Vagina (tissue), 2 donors: ENCODE results near the gene OXSR1. TPM values are rescaled to one million over a fixed set of nuclear protein-coding genes. Genes with fewer than 3 reads are reported as not detected.
"Not testable (repeated sequence)": the region's sequence is repeated elsewhere in the genome, so short reads cannot be mapped to it uniquely, and the experiment has no call there.

Source experiments
- DNase-seq, 2 donors: peaks; one replicate each; pipeline ENCODE4 v3.0.0-alpha.2; 2017; ENCODE audit errors: extremely low spot score in 2 of 2
- H3K27ac ChIP-seq: fragments of 200-600 bp; sonication (generic); one replicate; pipeline ENCODE4 v1.5.1; 2019
- H3K27me3 ChIP-seq: fragments of 200-600 bp; sonication (generic); one replicate; pipeline ENCODE4 v1.5.1; 2019
- H3K36me3 ChIP-seq, 2 donors: fragments of 200-600 bp; sonication (generic); one replicate each; pipeline ENCODE4 v1.5.1; 2017 to 2019
- H3K4me1 ChIP-seq: fragments of 200-600 bp; sonication (generic); one replicate; pipeline ENCODE4 v1.5.1; 2019
- H3K4me3 ChIP-seq, 2 donors: fragments of 200-600 bp; sonication (generic); 1 replicate in 1 of 2; 2 replicates in 1 of 2; pipeline ENCODE4 v1.5.1; 2016 to 2019
- H3K9me3 ChIP-seq: fragments of 200-600 bp; sonication (generic); one replicate; pipeline ENCODE4 v1.5.1; 2019
- POLR2A ChIP-seq, 2 donors: fragments of 450-650 bp; IDR thresholded peaks; one replicate each; pipeline ENCODE4 v1.6.1; 2017; ENCODE audit warnings: antibody characterized with exemption in 2 of 2, mild to moderate bottlenecking in 2 of 2, moderate library complexity in 2 of 2
- POLR2AphosphoS5 ChIP-seq, 2 donors: sonication (generic); formaldehyde crosslinking; IDR thresholded peaks; one replicate each; pipeline ENCODE4 v1.9.0; 2017; ENCODE audit warnings: antibody characterized with exemption in 2 of 2, mild to moderate bottlenecking in 2 of 2, low read depth in 1 of 2; ENCODE audit not compliant: insufficient read depth in 1 of 2
- intact Hi-C: fragments of 100-400 bp; cut with DNase I; formaldehyde crosslinking; loops from one replicate; pipeline ENCODE4 v1.15.1; 2023
- total RNA-seq: library from RNA; depleted of rRNA; stranded (reverse); fragments of >200 nt; gene quantifications from one replicate; pipeline ENCODE4 v1.2.3, GENCODE V29; 2016
- TF ChIP-seq, protein P1 (sequence below), 3 experiments: fragments of 450-650 bp in 2 of 3; fragments of 200-600 bp in 1 of 3; sonication (generic) in 1 of 3; IDR thresholded peaks; one replicate each; pipeline ENCODE4 v1.5.1; 2017 to 2019; ENCODE audit warnings: antibody characterized with exemption in 3 of 3, mild to moderate bottlenecking in 2 of 3, moderate library complexity in 2 of 3

OXSR1 gene
- total RNA-seq, 1 donor from 2014 or later: 22.8 TPM

DNA sequence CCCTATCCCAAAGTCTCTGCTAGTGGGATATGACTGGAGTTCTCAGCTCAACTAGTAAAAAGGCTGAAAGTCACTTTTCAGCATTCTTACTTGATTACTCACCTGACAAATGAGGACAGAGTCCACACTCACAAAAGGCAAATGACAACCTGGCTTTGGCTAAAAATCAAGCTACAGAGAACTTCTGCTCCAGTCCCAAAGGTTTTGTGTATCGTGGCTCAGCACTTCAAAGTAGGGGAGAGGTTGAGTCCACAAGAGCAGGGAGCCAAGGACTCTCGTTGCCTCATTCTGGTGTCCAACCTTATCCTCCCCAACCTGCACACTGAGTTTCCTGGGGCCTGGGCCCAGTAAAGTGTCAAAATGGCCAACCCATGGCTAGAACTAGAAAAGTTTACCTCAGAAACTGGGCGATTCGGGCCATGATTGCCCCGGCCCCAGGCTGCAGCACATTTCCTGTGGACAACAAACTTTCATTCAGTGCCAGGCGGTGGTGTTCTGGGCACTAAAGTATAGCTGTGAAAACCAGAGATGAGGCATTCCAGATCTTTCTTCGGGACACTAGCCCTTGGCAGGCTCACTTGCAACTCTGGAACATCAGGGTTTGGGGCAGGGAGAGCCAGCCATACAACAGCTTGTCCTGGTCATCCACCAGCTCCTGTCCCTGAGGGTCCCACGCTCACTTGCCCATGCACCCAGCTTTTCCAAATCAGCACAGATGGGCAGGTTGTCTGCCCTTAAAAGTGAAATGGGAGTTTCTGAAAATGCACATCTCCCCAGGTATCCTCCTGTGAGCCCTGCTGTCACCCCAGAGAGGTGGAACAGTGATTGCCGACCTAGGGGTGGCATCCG is 31.6 kb upstream of the OXSR1 start:
- no peaks in the 10 kb centered on the region for H3K9me3 ChIP-seq
- DNase-seq: no peak
- H3K27ac ChIP-seq: no peak overlapping the region
- no peaks in the 10 kb centered on the region for H3K27me3 ChIP-seq
- H3K4me3 ChIP-seq: no peak overlapping the region
- intact Hi-C loops: loop anchor here (10.0 kb wide), 2 partner anchors 211 to 321 kb away; partner anchors contain the start of genes ACVR2B and XYLB
- TF ChIP-seq, protein P1, sequence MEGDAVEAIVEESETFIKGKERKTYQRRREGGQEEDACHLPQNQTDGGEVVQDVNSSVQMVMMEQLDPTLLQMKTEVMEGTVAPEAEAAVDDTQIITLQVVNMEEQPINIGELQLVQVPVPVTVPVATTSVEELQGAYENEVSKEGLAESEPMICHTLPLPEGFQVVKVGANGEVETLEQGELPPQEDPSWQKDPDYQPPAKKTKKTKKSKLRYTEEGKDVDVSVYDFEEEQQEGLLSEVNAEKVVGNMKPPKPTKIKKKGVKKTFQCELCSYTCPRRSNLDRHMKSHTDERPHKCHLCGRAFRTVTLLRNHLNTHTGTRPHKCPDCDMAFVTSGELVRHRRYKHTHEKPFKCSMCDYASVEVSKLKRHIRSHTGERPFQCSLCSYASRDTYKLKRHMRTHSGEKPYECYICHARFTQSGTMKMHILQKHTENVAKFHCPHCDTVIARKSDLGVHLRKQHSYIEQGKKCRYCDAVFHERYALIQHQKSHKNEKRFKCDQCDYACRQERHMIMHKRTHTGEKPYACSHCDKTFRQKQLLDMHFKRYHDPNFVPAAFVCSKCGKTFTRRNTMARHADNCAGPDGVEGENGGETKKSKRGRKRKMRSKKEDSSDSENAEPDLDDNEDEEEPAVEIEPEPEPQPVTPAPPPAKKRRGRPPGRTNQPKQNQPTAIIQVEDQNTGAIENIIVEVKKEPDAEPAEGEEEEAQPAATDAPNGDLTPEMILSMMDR (IDR thresholded peaks at IDR 0.05): no peak
- TF ChIP-seq POLR2A (IDR thresholded peaks at IDR 0.05) (no peak), POLR2AphosphoS5 (IDR thresholded peaks at IDR 0.05; ENCODE audit: insufficient read depth in 1 of 2, low read depth in 1 of 2) (no peak)
- H3K36me3 ChIP-seq: peaks cover 0 to 43% of the 10 kb centered on the region in 2 donors
- H3K4me1 ChIP-seq: peaks cover 44% of the 10 kb centered on the region

DNA sequence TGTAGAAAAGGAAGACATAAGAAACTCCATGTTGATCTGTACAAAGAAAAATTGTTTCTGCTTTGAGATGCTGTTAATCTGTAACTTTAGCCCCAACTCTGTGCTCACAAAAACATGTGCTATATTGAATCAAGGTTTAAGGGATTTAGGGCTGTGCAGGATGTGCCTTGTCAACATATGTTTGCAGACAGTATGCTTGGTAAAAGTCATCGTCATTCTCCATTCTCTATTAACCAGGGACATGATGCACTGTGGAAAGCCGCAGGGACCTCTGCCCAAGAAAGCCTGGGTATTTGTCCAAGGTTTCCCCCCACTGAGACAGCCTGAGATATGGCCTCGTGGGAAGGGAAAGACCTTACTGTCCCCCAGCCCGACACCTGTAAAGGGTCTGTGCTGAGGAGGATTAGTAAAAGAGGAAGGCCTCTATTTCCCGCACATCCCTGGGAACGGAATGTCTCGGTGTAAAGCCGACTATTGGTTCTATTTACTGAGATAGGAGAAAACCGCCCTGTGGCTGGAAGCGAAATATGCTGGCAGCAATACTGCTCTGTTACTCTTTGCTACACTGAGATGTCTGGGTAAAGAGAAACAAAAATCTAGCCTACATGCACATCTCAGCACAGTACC is 30.7 kb upstream of the OXSR1 start:
- H3K36me3 ChIP-seq: peaks cover 0 to 35% of the 10 kb centered on the region in 2 donors
- intact Hi-C loops: loop anchor here (10.0 kb wide), 2 partner anchors 210 to 320 kb away; partner anchors contain the start of genes ACVR2B and XYLB
- H3K27ac ChIP-seq, DNase-seq, H3K4me3 ChIP-seq, H3K9me3 ChIP-seq, H3K27me3 ChIP-seq: not testable (repeated sequence)
- H3K4me1 ChIP-seq: peaks cover 51% of the 10 kb centered on the region

DNA sequence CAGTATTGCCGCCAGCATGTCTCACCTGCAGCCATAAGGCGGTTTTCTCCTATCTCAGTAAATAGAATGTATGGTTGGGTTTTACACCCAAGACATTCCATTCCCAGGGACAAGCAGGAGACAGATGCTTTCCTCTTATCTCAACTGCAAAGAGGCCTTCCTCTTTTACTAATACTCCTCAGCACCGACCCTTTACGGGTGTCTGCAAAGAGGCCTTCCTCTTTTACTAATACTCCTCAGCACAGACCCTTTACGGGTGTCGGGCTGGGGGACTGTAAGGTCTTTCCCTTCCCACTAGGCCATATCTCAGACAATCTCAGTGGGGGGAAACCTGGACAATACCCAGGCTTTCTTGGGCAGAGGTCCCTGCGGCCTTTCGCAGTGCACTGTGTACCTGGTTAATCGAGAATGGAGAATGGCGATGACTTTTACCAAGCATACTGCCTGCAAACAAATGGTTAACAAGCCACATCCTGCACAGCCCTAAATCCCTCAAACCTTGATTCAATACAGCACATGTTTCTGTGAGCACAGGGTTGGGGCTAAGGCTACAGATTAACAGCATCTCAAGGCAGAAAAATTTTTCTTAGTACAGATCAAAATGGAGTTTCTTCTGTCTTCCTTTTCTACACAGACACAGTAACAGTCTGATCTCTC is 29.6 kb upstream of the OXSR1 start:
- not testable (repeated sequence) for H3K27ac ChIP-seq, H3K9me3 ChIP-seq, DNase-seq, H3K27me3 ChIP-seq
- Histone ChIP-seq H3K4me3 (peak overlapping the region; percentile 80 to 85), H3K4me1 (peaks cover 61% of the 10 kb centered on the region), H3K36me3 (peaks cover 0 to 27% of the 10 kb centered on the region in 2 donors)
- intact Hi-C loops: loop anchor here (10.0 kb wide), 2 partner anchors 209 to 319 kb away; partner anchors contain the start of genes ACVR2B and XYLB

DNA sequence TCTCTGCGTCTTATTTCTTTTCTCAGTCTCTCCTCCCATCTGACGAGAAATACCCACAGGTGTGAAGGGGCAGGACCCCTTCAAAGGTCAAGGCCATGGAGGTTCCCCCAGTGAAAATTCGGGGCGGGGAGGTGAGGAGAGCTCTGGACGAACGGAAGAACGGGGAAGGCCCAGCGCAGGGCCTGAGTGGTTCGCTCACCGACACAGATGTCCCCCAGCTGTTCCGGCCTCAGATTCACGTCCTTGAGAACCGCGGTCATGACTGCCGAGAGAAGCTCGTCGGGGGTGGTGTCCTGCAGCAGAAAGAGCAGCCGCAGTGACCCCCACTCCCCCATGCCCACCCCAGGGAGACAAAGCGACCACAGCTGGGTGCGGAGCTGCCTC is 29.0 kb upstream of the OXSR1 start:
- intact Hi-C loops: loop anchor here (10.0 kb wide), 2 partner anchors 208 to 318 kb away; partner anchors contain the start of genes ACVR2B and XYLB
- peak overlapping the region; percentile 80 to 85 for H3K4me3 ChIP-seq
- peaks cover 61% of the 10 kb centered on the region for H3K4me1 ChIP-seq
- TF ChIP-seq, protein P1 (IDR thresholded peaks at IDR 0.05): no peak
- TF ChIP-seq POLR2AphosphoS5 (IDR thresholded peaks at IDR 0.05; ENCODE audit: insufficient read depth in 1 of 2, low read depth in 1 of 2) (no peak), POLR2A (IDR thresholded peaks at IDR 0.05) (no peak)
- H3K27ac ChIP-seq: peak overlapping the region; percentile 63
- no peaks in the 10 kb centered on the region for H3K27me3 ChIP-seq
- peaks cover 0 to 28% of the 10 kb centered on the region in 2 donors for H3K36me3 ChIP-seq
- no peaks in the 10 kb centered on the region for H3K9me3 ChIP-seq
- DNase-seq: no peak

DNA sequence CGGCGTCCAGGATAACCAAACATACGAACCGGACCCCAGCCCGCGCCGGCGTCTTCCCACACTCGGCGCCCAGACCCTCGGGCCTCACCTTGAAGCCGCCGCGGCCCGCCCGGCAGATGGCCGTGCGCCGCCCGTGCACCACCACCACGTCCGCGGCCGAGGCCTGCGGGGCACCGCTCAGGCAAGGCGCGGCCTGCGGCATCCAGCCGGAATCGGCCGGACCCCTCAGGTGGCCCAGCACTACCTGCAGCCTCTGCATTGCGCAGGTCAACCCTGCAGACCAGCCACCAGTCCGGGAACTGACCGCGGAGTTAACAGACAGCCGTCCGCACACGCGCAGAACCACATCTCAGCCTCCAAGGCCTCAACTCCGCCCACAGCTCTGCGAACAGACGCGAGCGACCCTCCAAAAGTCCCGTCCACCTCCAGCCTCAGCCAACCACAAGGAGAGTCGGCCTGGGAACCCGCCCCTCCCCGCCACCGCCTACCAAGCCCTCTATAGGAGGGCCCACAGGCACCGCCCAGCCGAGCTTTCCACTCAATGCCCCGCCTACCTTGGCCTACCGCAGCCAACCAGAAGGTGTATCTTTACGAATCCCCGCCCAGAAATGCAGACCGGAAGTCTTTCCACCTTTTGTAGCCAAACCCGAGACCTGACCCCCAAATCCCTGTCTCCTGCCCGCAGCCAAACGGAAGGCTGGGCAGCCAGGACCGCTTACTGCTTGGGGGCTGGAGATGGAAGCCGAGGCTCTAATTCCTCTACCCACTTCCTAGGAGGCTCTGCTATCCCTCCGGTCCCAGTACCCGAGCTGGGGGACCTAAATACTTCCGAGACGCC is 28.3 kb upstream of the OXSR1 start, which contains the start of gene ACAA1:
ACAA1 (minus strand) TSS at position 351 of the 838 bp plus-strand sequence; CDS start at position 259, 92 bp downstream.
- H3K27me3 ChIP-seq: no peaks in the 10 kb centered on the region
- TF ChIP-seq, protein P1 (IDR thresholded peaks at IDR 0.05): peak in 1 of 3 experiments; percentile 36
- TF ChIP-seq POLR2A (IDR thresholded peaks at IDR 0.05): peak in 1 of 2 donors; percentile 91
- TF ChIP-seq POLR2AphosphoS5 (IDR thresholded peaks at IDR 0.05; ENCODE audit: insufficient read depth in 1 of 2, low read depth in 1 of 2): peak; percentile 97
- H3K4me3 ChIP-seq: peak within 1 kb of the TSS; percentile 80 to 85
- H3K4me1 ChIP-seq: peaks cover 61% of the 10 kb centered on the region
- H3K9me3 ChIP-seq: no peaks in the 10 kb centered on the region
- peak within 1 kb of the TSS; percentile 92 for H3K27ac ChIP-seq
- DNase-seq: peak; percentile 98 to 100
- peaks cover 0 to 22% of the 10 kb centered on the region in 2 donors for H3K36me3 ChIP-seq
- intact Hi-C loops: loop anchor here (10.0 kb wide), 2 partner anchors 208 to 318 kb away; partner anchors contain the start of genes ACVR2B and XYLB
